ENCODE data around the gene RMC1. TPM values are rescaled to one million over a fixed set of nuclear protein-coding genes. Genes with fewer than 3 reads are reported as not detected.
"Not testable (repeated sequence)": the region's sequence is repeated elsewhere in the genome, so short reads cannot be mapped to it uniquely, and the experiment has no call there.

Gene RMC1
- total RNA-seq, 1 donor from 2014 or later: 14.6 TPM

DNA sequence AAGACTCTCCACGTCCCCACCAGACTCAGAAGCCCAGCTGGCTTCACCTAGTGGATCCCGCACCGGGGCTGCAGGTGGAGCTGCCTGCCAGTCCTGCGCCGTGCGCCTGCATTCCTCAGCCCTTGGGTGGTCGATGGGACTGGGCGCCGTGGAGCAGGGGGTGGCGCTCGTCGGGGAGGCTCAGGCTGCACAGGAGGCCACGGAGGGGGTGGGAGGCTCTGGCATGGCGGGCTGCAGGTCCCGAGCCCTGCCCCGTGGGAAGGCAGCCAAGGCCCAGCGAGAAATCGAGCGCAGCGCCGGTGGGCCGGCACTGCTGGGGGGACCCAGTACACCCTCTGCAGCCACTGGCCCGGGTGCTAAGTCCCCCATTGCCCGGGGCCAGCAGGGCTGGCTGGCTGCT, 74.2 kb downstream of the RMC1 start:
- not testable (repeated sequence) for H3K9ac ChIP-seq (ENCODE audit: low read depth in 1 of 3, low read length in 3 of 3); H3K36me3 ChIP-seq (ENCODE audit: control insufficient read depth in 3 of 3, insufficient read depth in 3 of 3, low read length in 3 of 3); H3K27me3 ChIP-seq (ENCODE audit: control insufficient read depth in 3 of 3, insufficient read depth in 3 of 3, low read length in 3 of 3); H3K4me3 ChIP-seq (ENCODE audit: low read length in 3 of 3); H3K9me3 ChIP-seq (ENCODE audit: control insufficient read depth in 3 of 3, low read length in 3 of 3); H3K27ac ChIP-seq (ENCODE audit: low read depth, low read length)
- H3K4me1 ChIP-seq (ENCODE audit: control insufficient read depth in 3 of 3, insufficient read depth in 3 of 3, low read length in 3 of 3): peaks cover 11 to 23% (median 18%) of the 10 kb centered on the region in 3 donors

DNA sequence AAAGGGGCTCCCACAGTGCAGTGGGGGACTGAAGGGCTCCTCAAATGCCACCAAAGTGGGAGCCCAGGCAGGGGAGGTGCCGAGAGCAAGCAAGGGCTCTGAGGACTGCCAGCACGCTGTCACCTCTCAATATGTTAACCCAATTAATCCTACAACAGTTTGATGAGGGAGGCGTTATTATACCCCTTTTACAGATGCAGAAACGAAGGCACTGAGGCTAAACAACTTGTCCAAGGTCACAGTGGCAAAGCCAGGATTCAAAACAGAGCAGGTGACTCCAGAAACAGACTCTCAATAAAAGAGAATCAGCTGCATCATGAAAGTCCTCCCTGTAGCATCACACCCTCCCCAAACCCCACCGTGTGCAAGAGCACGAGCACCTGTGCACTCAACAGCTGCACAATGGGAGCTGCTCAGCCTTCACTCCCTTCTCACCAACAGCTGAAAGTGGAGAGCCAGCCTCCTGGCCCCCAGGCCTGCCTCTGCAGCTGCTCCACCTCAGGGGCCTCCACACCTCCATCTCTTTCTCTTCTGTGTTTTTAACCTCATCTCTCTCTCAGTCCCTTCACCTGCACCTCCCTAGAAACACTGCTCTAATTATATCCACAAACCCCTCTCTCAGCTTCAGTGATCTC, 74.9 kb downstream of the RMC1 start:
- Histone ChIP-seq H3K27ac (ENCODE audit: low read depth, low read length) (no peak overlapping the region), H3K27me3 (ENCODE audit: control insufficient read depth in 3 of 3, insufficient read depth in 3 of 3, low read length in 3 of 3) (no peaks in the 10 kb centered on the region), H3K9me3 (ENCODE audit: control insufficient read depth in 3 of 3, low read length in 3 of 3) (no peaks in the 10 kb centered on the region), H3K36me3 (ENCODE audit: control insufficient read depth in 3 of 3, insufficient read depth in 3 of 3, low read length in 3 of 3) (peaks cover 0 to 9% (median 2%) of the 10 kb centered on the region in 3 donors), H3K4me1 (ENCODE audit: control insufficient read depth in 3 of 3, insufficient read depth in 3 of 3, low read length in 3 of 3) (peaks cover 7 to 16% (median 15%) of the 10 kb centered on the region in 3 donors), H3K9ac (ENCODE audit: low read depth in 1 of 3, low read length in 3 of 3) (no peak overlapping the region), H3K4me3 (ENCODE audit: low read length in 3 of 3) (no peak overlapping the region)

DNA sequence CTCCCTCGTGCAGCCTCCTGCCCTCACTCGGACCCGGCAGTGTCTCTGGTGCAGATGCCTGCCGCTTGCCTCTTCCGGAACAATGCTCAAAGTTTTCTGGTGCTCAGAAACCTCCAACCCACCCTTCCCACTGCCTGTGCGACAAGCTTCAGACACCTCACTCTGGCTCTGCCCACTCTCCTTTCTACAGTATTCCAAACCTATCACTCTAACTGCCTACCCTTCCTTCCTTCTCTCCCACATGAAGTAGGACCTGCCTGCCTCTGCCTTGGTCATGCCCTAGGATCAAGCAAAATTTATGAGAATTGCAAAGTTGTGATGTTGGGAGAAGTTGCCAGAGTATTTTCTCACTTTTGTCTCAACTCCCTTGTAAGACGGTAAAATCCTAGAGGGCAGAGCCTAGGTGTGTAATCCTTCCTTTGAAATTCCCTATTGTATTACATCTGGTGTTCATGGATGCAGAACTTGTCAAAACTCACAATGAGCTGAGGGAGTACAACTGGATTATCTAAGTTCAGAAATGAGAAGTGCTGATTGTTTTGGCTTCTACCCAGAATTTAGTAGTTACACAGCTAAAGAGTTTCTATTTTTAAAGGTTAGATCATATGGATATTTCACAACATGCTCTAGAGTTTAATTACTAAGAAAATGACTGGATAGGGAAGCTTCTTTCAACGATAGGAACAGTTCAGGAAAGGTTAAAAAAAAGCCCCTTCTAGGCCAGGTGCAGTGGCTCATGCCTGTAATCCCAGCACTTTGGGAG, 75.8 kb downstream of the RMC1 start:
- Histone ChIP-seq H3K27me3 (ENCODE audit: control insufficient read depth in 3 of 3, insufficient read depth in 3 of 3, low read length in 3 of 3) (no peaks in the 10 kb centered on the region), H3K27ac (ENCODE audit: low read depth, low read length) (no peak overlapping the region), H3K36me3 (ENCODE audit: control insufficient read depth in 3 of 3, insufficient read depth in 3 of 3, low read length in 3 of 3) (peaks cover 0 to 9% (median 2%) of the 10 kb centered on the region in 3 donors), H3K4me3 (ENCODE audit: low read length in 3 of 3) (no peak overlapping the region), H3K4me1 (ENCODE audit: control insufficient read depth in 3 of 3, insufficient read depth in 3 of 3, low read length in 3 of 3) (peaks cover 6 to 12% (median 10%) of the 10 kb centered on the region in 3 donors), H3K9me3 (ENCODE audit: control insufficient read depth in 3 of 3, low read length in 3 of 3) (no peaks in the 10 kb centered on the region), H3K9ac (ENCODE audit: low read depth in 1 of 3, low read length in 3 of 3) (no peak overlapping the region)

DNA sequence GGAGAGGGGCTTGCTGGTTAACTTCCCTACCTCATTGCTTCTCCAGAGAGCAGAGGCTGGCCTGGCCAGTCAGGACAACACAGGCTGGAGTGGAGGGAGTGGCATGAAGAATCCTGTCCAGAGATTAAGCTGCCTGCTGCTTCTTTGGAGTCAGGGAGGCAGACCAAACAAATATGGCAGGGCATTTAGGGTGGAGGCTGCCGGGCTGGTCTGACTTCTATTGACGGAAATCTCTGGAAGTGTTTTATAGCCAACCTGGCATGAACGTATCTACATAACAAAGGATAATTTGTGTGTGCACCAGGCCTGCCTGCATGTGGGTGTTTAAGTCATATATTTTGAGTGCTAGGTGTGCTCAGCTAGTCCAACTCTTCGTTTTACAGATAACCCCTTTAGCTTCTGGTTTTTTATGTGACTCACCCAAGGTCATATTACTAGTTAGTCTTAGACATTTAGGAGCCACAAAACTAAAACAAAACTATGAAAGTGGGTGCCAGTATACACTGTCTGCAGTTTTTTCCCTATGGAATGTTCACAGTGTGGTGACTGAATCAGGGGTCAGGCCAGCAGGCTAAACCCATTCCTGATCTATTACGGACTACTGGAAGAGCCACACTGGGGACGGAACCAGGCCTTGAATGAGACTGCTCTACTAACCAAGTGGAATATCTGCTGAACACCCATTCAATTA, 77.5 kb downstream of the RMC1 start:
- Histone ChIP-seq H3K4me1 (ENCODE audit: control insufficient read depth in 3 of 3, insufficient read depth in 3 of 3, low read length in 3 of 3) (peaks cover 9 to 15% (median 9%) of the 10 kb centered on the region in 3 donors), H3K9ac (ENCODE audit: low read depth in 1 of 3, low read length in 3 of 3) (no peak overlapping the region), H3K27me3 (ENCODE audit: control insufficient read depth in 3 of 3, insufficient read depth in 3 of 3, low read length in 3 of 3) (no peaks in the 10 kb centered on the region)

More for the DNA sequence above, 77.5 kb downstream of the RMC1 start:
- H3K36me3 ChIP-seq (ENCODE audit: control insufficient read depth in 3 of 3, insufficient read depth in 3 of 3, low read length in 3 of 3): peaks cover 0 to 4% (median 2%) of the 10 kb centered on the region in 3 donors
- H3K27ac ChIP-seq (ENCODE audit: low read depth, low read length): no peak overlapping the region
- H3K4me3 ChIP-seq (ENCODE audit: low read length in 3 of 3): no peak overlapping the region
- no peaks in the 10 kb centered on the region for H3K9me3 ChIP-seq (ENCODE audit: control insufficient read depth in 3 of 3, low read length in 3 of 3)

Small RNAs within 50 kb of the gene (small RNA-seq; reads per million reads assigned to genes)
- gene AC026634.1 (not detected), gene RF00019 (not detected)

Other genes with a start within 250 kb of the RMC1 start
- 55.3 TPM for gene RIOK3, start 50.2 kb upstream of the RMC1 start, total RNA-seq
- gene NPC1, start 83.0 kb downstream of the RMC1 start, total RNA-seq: 48.0 TPM
- gene ANKRD29, start 159.4 kb downstream of the RMC1 start, total RNA-seq: 3.7 TPM
- 8.4 TPM for gene LAMA3, start 185.9 kb downstream of the RMC1 start, total RNA-seq

Measured in skeletal muscle tissue (tissue), 5 donors.